ENCODE results near the gene NCBP3.

DNA sequence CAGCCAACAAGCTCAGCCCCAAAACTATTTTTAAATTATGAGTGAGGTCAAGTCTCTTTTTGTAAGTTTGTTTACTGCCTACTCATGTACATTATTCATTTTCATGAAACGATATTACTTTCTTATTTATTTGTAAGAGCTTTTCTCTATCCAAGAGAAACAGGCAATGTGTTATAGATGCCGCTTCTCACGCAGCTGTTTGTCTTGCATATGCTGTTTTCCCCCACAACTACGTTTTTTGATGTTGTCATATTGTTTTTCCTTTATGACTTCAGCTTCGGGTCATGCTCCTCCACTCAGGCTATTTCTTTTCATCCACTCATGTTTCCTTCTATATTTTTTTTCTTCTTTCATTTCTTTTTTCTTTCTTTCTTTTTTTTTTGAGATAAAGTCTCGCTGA lies 65.1 kb downstream of the NCBP3 start:
- TF ChIP-seq, protein P1, sequence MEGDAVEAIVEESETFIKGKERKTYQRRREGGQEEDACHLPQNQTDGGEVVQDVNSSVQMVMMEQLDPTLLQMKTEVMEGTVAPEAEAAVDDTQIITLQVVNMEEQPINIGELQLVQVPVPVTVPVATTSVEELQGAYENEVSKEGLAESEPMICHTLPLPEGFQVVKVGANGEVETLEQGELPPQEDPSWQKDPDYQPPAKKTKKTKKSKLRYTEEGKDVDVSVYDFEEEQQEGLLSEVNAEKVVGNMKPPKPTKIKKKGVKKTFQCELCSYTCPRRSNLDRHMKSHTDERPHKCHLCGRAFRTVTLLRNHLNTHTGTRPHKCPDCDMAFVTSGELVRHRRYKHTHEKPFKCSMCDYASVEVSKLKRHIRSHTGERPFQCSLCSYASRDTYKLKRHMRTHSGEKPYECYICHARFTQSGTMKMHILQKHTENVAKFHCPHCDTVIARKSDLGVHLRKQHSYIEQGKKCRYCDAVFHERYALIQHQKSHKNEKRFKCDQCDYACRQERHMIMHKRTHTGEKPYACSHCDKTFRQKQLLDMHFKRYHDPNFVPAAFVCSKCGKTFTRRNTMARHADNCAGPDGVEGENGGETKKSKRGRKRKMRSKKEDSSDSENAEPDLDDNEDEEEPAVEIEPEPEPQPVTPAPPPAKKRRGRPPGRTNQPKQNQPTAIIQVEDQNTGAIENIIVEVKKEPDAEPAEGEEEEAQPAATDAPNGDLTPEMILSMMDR (IDR thresholded peaks at IDR 0.05; ENCODE audit: extremely low read depth in 1 of 2, insufficient read depth in 1 of 2, low read depth in 1 of 2, low read length in 2 of 2), result no peak
- TF ChIP-seq POLR2AphosphoS5 (IDR thresholded peaks at IDR 0.05; ENCODE audit: insufficient read depth, low read depth, low read length) (no peak), FOS (IDR thresholded peaks at IDR 0.05; ENCODE audit: borderline replicate concordance, insufficient read depth, low read length) (no peak), EZH2 (IDR thresholded peaks at IDR 0.05; ENCODE audit: borderline replicate concordance, low read depth, low read length, severe bottlenecking) (no peak), POLR2A (IDR thresholded peaks at IDR 0.05; ENCODE audit: low read depth, low read length) (no peak)

All from endothelial cell of umbilical vein (primary cell).